ENCODE results near the gene IFITM10. TPM values are rescaled to one million over a fixed set of nuclear protein-coding genes. Genes with fewer than 3 reads are reported as not detected.

IFITM10 gene
- total and polyA plus RNA-seq, 9 of the 15 experiments (the other 6 are each of a cell fraction or from before 2014, with no cell fraction given) = 0.08 to 0.13 (median 0.09) TPM; not detected in 6

GRCh38 chr11:1755344-1755691, 4.9 kb upstream of the IFITM10 start:
- Histone ChIP-seq H3K79me2 (ENCODE audit: control insufficient read depth, insufficient read depth, low read length) (no peaks in the 10 kb centered on the region), H3K9me1 (ENCODE audit: control insufficient read depth, insufficient read depth, low read length) (no peaks in the 10 kb centered on the region), H3K9me3 (replicated peaks; ENCODE audit: control insufficient read depth, insufficient read depth, low read depth, low read length) (no peaks in the 10 kb centered on the region), H4K20me1 (replicated peaks; ENCODE audit: control insufficient read depth, insufficient read depth, low read length) (no peaks in the 10 kb centered on the region; the same call in 1 of the 2 replicates), H3K4me3 (no peak overlapping the region), H2AFZ (ENCODE audit: low read depth, low read length) (no peak overlapping the region), H3K36me3 (ENCODE audit: control insufficient read depth, insufficient read depth, low read length) (peaks cover 17% of the 10 kb centered on the region; the same call in 1 of the 3 replicates), H3K9ac (ENCODE audit: insufficient read depth in 1 of 2, low read depth in 2 of 2, low read length in 2 of 2) (no peak overlapping the region), H3K27me3 (ENCODE audit: control insufficient read depth in 2 of 2, insufficient read depth in 2 of 2, low read length in 2 of 2) (no peaks in the 10 kb centered on the region), H3K27ac (ENCODE audit: extremely low read depth, low read depth, low read length) (no peak overlapping the region), H3K4me1 (replicated peaks in 1 of 2; ENCODE audit: control insufficient read depth in 2 of 2, insufficient read depth in 2 of 2, low read length in 2 of 2) (peaks cover 3 to 67% of the 10 kb centered on the region in 2 experiments; a peak in 4 of 5 replicates), H3K4me2 (ENCODE audit: insufficient read depth, low read length) (no peak overlapping the region)
- POLR2A ChIA-PET = no interaction called here
- ATAC-seq = no peak
- CTCF ChIA-PET (ENCODE audit: low intra/inter-chr PET ratio) = no interaction called here
- in situ Hi-C loops (cut with MboI) = no loop called here
- no peak for DNase-seq (ENCODE audit: extremely low read depth in 1 of 4, low spot score in 3 of 4)
- TF ChIP-seq OTX1 (CRISPR knock-in tag; IDR thresholded peaks at IDR 0.05) (no peak), MYC (IDR thresholded peaks at IDR 0.05; ENCODE audit: low read depth, low read length) (no peak), MYC (CRISPR knock-in tag; IDR thresholded peaks at IDR 0.05; ENCODE audit: borderline replicate concordance, low read depth) (no peak)
- intact Hi-C loops (cut with micrococcal nuclease) = no loop called here
- BruUV-seq (replicated peaks) = no TSS peak
- FAIRE-seq = no peak
- WGBS (ENCODE audit: insufficient coverage, low coverage, missing lambda C conversion rate) = 80% methylated on average over 7 of the region's 9 CpGs

- Histone ChIP-seq H3K79me2 (ENCODE audit: control insufficient read depth, insufficient read depth, low read length) (no peaks in the 10 kb centered on the region), H3K9me1 (ENCODE audit: control insufficient read depth, insufficient read depth, low read length) (no peaks in the 10 kb centered on the region), H3K9ac (ENCODE audit: insufficient read depth in 1 of 2, low read depth in 2 of 2, low read length in 2 of 2) (no peak overlapping the region), H3K4me3 (no peak overlapping the region), H3K36me3 (ENCODE audit: control insufficient read depth, insufficient read depth, low read length) (peaks cover 16% of the 10 kb centered on the region; the same call in 1 of the 3 replicates), H3K9me3 (replicated peaks; ENCODE audit: control insufficient read depth, insufficient read depth, low read depth, low read length) (no peaks in the 10 kb centered on the region), H3K27me3 (ENCODE audit: control insufficient read depth in 2 of 2, insufficient read depth in 2 of 2, low read length in 2 of 2) (no peaks in the 10 kb centered on the region), H3K4me1 (replicated peaks in 1 of 2; ENCODE audit: control insufficient read depth in 2 of 2, insufficient read depth in 2 of 2, low read length in 2 of 2) (peaks cover 0 to 60% of the 10 kb centered on the region in 2 experiments; a peak in 2 of 5 replicates), H3K4me2 (ENCODE audit: insufficient read depth, low read length) (no peak overlapping the region), H2AFZ (ENCODE audit: low read depth, low read length) (no peak overlapping the region), H3K27ac (ENCODE audit: extremely low read depth, low read depth, low read length) (no peak overlapping the region), H4K20me1 (replicated peaks; ENCODE audit: control insufficient read depth, insufficient read depth, low read length) (no peaks in the 10 kb centered on the region; the same call in 1 of the 2 replicates)
- ATAC-seq (no peak), DNase-seq (ENCODE audit: extremely low read depth in 1 of 4, low spot score in 3 of 4) (no peak), FAIRE-seq (no peak)
- TF ChIP-seq ZNF354B (CRISPR knock-in tag; IDR thresholded peaks at IDR 0.05) = no peak
- no peak for TF ChIP-seq RUNX1 (IDR thresholded peaks at IDR 0.05; ENCODE audit: low read depth)
- peak; percentile 87 for TF ChIP-seq ZFP36 (IDR thresholded peaks at IDR 0.05; ENCODE audit: low read depth, low read length, partially characterized antibody)
- TF ChIP-seq HDAC1 (IDR thresholded peaks at IDR 0.05) = 0 out of 4 replicates have a peak, but pooled peaks of 1 of the 2 experiments have one; percentile 20
- TF ChIP-seq CEBPZ (IDR thresholded peaks at IDR 0.05; ENCODE audit: borderline replicate concordance, low read depth, low read length) = no peak
- in situ Hi-C loops (cut with MboI) (no loop called here), intact Hi-C loops (cut with micrococcal nuclease) (no loop called here)
- CTCF ChIA-PET (ENCODE audit: low intra/inter-chr PET ratio) = no interaction called here
- POLR2A ChIA-PET = no interaction called here
- no TSS peak for BruUV-seq (replicated peaks)
- WGBS (ENCODE audit: insufficient coverage, low coverage, missing lambda C conversion rate) = 86% methylated on average over 7 of the region's 8 CpGs
Measured at GRCh38 chr11:1754376-1755150, 4.2 kb upstream of the IFITM10 start.

Data from K562 (cell line).